ENCODE data around the gene WNK1. TPM values are rescaled to one million over a fixed set of nuclear protein-coding genes. Genes with fewer than 3 reads are reported as not detected.

WNK1 gene
- total and polyA plus RNA-seq, 2 of the 8 experiments (the other 6 are each of a cell fraction or from before 2014, with no cell fraction given) = 88.2 to 157 TPM

DNA sequence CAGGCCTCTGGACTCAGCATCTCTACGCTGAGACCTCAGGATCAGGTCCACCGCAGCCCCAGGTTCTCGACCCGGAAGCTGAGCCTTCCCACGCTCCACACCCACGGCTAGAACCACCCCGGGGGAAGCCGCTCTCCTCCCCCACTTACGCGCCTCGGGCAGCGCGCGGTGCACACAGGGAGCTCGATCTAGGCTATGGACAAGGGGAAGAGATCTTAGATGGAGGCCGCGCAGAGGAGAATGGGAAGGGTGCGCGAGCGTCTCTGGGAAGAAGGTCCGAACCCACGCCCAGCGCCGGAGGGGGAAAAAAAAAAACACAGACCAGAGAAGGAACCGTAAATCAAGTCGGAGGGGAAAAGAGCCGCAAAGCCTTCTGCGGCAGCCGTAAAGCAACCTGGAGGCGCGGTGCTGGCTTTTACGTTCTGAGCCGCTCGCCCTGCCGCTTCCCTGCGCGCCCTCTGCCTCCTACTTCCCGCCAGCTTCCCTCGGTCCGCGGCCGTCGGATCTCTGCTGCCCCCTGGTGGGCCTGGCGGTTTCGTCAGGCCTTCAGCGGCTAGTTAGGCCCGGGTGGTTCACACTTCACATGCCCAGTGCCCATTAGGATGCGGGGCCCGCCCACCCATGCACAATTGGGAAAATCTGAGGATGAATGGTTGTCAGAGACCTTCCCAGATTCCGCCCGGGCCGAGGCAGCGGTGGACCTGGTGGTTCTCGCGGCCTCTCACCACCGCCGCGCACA, 197.2 kb downstream of the WNK1 start, which contains the start of gene RAD52 (continued):
- peak; percentile 77 for TF ChIP-seq KDM5A (IDR thresholded peaks at IDR 0.05; ENCODE audit: low read length)
- TF ChIP-seq FOSL1 (IDR thresholded peaks at IDR 0.05; ENCODE audit: insufficient read depth, low read depth, low read length) = no peak
- TF ChIP-seq KDM4A (IDR thresholded peaks at IDR 0.05; ENCODE audit: low read depth, low read length, severe bottlenecking) = peak; percentile 93
- TF ChIP-seq MAFK (IDR thresholded peaks at IDR 0.05; ENCODE audit: low read depth, low read length) = no peak

Data from H1 (cell line).